Measurements from ENCODE around the gene RAB3IL1.

GRCh38 chr11:61946894-61947293, 29.5 kb upstream of the RAB3IL1 start:
- TF ChIP-seq CTCF (conservative IDR thresholded peaks at IDR 0.05 in 1 of 2, IDR thresholded peaks at IDR 0.05 in 1 of 2; ENCODE audit: low read depth in 1 of 2, low read length in 2 of 2), result no peak
- TF ChIP-seq EZH2 (IDR thresholded peaks at IDR 0.05; ENCODE audit: low read length, missing control alignments), result no peak
